DOHH2 (cell line): ENCODE measurements around the gene ADH1B.

Experiments used
- CTCF ChIP-seq: fragments of 200-600 bp; sonication (generic); IDR thresholded peaks from one replicate; pipeline ENCODE4 v1.5.1; 2014; ENCODE audit warnings: antibody characterized with exemption, mild to moderate bottlenecking, low read depth, low read length; ENCODE audit not compliant: poor library complexity, severe bottlenecking
- EZH2phosphoT487 ChIP-seq: fragments of 200-600 bp; sonication (generic); IDR thresholded peaks from 2 replicates; pipeline ENCODE4 v1.6.1; 2017; ENCODE audit warnings: borderline replicate concordance, mild to moderate bottlenecking, antibody characterized with exemption, low read length, moderate library complexity, mixed read lengths

- no peak for TF ChIP-seq CTCF
- no peak for TF ChIP-seq EZH2phosphoT487
Observed at GRCh38 chr4:99293357-99293756, 27.8 kb downstream of the ADH1B start.
